ENCODE data around the gene FLACC1.

- no peak for TF ChIP-seq CTCF (IDR thresholded peaks at IDR 0.05)
- no peak for TF ChIP-seq POLR2A (IDR thresholded peaks at IDR 0.05)
These were observed 101.6 kb downstream of the FLACC1 start for GRCh38 chr2:201255408-201256033.

All from esophagus squamous epithelium (tissue), 4 donors.